Activated CD4-positive, alpha-beta T cell treated with anti-CD3 and anti-CD28 coated beads, Interleukin-2, amount 50 U/mL, for 48 hours (primary cell): ENCODE results near the gene BRF1.
"Not testable (repeated sequence)": the region's sequence is repeated elsewhere in the genome, so short reads cannot be mapped to it uniquely, and the experiment has no call there.

Source experiments
- DNase-seq, 2 experiments: peaks; one replicate each; pipeline ENCODE4 v3.0.0-alpha.2; 2020

Gene BRF1

GRCh38 chr14:105332350-105332874 is 31.6 kb upstream of the BRF1 start:
- no peak for DNase-seq

- DNase-seq, result no peak
Observed at GRCh38 chr14:105331575-105332349, 31.0 kb upstream of the BRF1 start.

- no peak for DNase-seq
Observed at GRCh38 chr14:105330491-105330895, 29.7 kb upstream of the BRF1 start.

GRCh38 chr14:105329411-105330150 is 28.8 kb upstream of the BRF1 start:
- DNase-seq, result no peak

- DNase-seq, result no peak
Observed at GRCh38 chr14:105328678-105329390, 28.0 kb upstream of the BRF1 start.

- DNase-seq, result no peak
Observed at GRCh38 chr14:105328070-105328677, 27.4 kb upstream of the BRF1 start.

- not testable (repeated sequence) for DNase-seq
Observed at GRCh38 chr14:105327695-105328045, 26.9 kb upstream of the BRF1 start.

GRCh38 chr14:105326891-105327694 is 26.3 kb upstream of the BRF1 start:
- DNase-seq, result no peak

GRCh38 chr14:105326568-105326867 is 25.7 kb upstream of the BRF1 start:
- DNase-seq, result no peak

GRCh38 chr14:105325716-105326567 is 25.1 kb upstream of the BRF1 start:
- DNase-seq, result no peak

GRCh38 chr14:105325303-105325702 is 24.5 kb upstream of the BRF1 start:
- DNase-seq, result no peak

- no peak for DNase-seq
Observed at GRCh38 chr14:105324871-105325270, 24.1 kb upstream of the BRF1 start.

- DNase-seq, result no peak
Observed at GRCh38 chr14:105324080-105324778, 23.4 kb upstream of the BRF1 start.

GRCh38 chr14:105323663-105324062 is 22.9 kb upstream of the BRF1 start:
- no peak for DNase-seq

GRCh38 chr14:105322791-105323556 is 22.2 kb upstream of the BRF1 start:
- no peak for DNase-seq

GRCh38 chr14:105317546-105317945 is 16.7 kb upstream of the BRF1 start:
- peak; percentile 30 to 39 for DNase-seq

- DNase-seq, result peak in 1 of 2 experiments; percentile 13
Observed at GRCh38 chr14:105316968-105317510, 16.2 kb upstream of the BRF1 start.

GRCh38 chr14:105316577-105316941 is 15.8 kb upstream of the BRF1 start:
- DNase-seq, result no peak

- DNase-seq, result peak in 1 of 2 experiments; percentile 21
Observed at GRCh38 chr14:105315941-105316576, 15.3 kb upstream of the BRF1 start.
